Right hindlimb (tissue), 1 donor: ENCODE measurements around the gene KRT79.

Source experiments
- DNase-seq: peaks from one replicate; pipeline ENCODE4 v3.0.0-alpha.2; 2018

The KRT79 gene

GRCh38 chr12:52817699-52818238 is 16.3 kb downstream of the KRT79 start:
- no peak for DNase-seq

- no peak for DNase-seq
Measured at GRCh38 chr12:52817003-52817698, 17.0 kb downstream of the KRT79 start.

DNA sequence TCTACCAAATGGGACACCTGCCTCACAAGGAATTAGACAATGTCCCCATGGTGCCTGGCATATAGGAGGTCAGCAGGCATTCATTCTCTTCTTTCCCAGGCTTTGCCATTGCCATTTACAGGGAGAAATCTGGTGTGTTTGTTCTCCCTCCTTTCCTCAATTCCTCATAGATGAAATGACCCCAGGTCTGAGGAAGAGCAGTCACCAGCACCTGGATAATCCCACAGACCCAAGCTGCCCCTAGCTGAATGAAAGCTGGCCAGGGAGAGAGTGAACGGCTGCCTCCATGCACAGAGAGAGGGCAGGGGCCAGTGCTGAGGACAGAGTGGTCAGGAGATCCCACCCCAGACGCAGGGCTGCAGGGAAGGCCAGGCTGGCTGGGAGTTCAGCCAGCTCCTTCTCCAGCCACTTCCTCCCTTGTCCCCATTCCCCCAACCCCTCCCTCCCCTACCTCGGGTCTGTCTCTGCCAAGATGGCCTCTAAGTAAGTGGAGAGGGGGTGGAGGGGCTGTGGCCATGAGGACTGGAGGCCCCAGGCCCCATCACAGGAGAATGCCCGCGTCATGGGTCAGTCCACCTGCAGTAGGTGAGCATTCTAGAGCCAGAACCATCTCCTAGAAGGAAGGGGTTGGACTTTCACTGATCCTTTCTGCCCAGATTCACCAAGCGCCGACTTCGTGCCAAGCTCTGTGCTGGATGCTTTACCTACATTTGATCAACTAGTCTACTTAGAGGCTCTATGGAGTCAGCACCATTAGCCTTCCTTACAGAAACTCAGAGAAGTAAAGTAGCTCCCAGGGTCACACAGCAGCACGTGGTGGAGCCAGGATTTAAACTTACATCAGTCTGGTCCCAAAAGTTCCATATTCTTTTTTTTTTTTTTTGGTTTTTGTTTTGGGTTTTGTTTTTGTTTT is 18.2 kb downstream of the KRT79 start:
- DNase-seq = no peak

DNA sequence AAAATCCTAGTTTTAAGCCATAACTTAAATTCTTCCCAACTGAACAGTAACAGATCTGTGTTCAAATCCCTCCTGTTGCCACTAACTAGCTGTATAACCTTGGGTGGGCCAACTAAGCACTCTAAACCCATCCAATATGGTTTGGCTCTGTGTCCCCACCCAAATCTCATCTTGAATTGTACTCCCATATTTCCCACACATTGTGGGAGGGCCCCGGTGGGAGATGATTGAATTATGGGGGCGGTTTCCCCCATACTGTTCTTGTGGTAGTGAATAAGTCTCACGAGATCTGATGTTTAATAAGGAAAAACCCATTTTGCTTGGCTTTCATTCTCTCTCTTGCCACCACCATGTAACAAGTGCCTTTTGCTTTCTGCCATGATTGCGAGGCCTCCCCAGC is 18.9 kb downstream of the KRT79 start:
- no peak for DNase-seq

DNA sequence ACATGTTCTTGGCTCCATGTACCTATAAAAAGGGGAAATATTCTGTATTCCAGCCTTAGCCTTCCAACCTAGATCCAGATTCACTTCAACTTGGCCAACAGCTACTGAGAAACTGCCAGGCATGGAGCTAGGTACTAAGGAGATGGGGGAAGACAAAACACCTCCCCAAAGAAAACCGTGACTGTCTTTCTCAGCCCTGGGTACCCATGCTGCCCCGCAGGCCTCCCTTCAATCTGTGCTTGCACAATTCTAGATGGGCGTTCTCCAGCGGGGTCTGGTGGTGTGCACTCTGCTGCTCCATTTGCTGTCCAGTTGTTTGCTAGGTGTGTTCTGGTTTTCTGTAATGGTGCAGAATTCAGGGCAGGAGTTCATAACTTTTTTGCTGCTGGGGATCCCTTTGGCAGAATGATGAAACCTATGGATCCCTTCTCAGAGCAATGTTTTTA is 19.4 kb downstream of the KRT79 start:
- no peak for DNase-seq

DNA sequence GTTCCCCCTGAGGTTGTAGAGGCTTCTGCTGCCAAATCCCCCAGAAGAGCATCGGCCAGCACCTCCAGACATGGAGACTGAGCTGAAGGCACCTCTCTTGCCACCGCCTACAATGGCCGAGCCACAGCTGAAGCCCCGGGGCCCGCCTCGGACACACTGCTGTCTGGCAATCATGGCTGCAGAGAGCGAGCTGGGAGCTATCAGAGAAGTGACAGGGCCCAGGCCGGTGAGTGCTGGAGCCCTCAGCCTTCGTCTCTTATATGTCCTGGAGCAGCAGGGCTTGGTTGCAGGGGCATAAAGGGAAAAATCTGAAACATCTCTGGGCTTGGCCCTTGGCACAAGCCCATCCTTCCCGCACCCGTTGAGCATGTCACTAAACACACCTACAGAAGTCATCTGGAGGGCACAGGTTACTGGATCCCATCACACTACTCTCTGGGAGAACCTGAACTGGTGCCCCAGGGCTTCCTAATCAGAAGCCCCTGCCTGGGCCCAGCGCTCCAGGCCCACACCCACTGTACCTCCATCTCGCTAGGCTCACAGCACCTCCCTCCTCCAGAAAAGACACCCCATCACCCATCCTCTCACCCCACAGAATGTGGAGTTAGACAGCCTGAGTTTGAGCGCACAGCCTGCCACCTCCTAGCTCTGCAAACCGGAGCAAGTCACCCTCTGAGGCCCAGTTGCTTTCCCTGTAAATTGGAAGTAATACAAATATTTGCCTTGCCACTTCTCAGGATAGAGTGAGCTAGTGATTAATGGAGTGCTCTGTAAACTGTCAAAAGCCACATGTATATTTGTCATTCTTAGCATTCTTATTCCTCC is 20.0 kb downstream of the KRT79 start, which contains the start of gene KRT4:
Gene KRT4, minus strand, starts transcription at position 232 of the 825 bp plus-strand sequence. Its CDS starts 58 bp downstream, at position 174.
- DNase-seq = no peak

GRCh38 chr12:52813203-52813819 is 20.8 kb downstream of the KRT79 start:
- no peak for DNase-seq

DNA sequence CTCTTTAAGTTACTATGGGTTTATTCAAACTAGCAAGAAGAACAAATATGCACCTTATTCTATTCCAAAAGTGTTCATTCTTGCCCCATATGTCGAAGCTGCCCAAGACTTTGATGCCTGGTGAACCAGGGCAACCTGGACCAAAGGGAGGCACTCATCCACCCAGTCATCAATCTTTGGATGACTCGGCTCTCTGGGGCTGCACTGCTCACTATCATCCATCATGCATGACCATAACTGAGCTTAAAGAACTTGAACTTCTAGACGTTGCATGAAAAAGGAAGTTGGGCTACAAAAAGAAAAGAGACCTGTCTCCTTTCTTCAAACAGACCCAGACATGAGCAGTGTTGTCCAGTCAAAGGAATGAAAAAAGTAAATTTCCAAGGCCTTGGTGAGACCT is 21.4 kb downstream of the KRT79 start:
- no peak for DNase-seq

GRCh38 chr12:52812073-52812400 is 22.1 kb downstream of the KRT79 start:
- DNase-seq = no peak

GRCh38 chr12:52811191-52812072 is 22.7 kb downstream of the KRT79 start:
- no peak for DNase-seq

- no peak for DNase-seq
Measured at GRCh38 chr12:52810554-52810953, 23.6 kb downstream of the KRT79 start.

- no peak for DNase-seq
Measured at GRCh38 chr12:52809166-52809565, 24.9 kb downstream of the KRT79 start.

DNA sequence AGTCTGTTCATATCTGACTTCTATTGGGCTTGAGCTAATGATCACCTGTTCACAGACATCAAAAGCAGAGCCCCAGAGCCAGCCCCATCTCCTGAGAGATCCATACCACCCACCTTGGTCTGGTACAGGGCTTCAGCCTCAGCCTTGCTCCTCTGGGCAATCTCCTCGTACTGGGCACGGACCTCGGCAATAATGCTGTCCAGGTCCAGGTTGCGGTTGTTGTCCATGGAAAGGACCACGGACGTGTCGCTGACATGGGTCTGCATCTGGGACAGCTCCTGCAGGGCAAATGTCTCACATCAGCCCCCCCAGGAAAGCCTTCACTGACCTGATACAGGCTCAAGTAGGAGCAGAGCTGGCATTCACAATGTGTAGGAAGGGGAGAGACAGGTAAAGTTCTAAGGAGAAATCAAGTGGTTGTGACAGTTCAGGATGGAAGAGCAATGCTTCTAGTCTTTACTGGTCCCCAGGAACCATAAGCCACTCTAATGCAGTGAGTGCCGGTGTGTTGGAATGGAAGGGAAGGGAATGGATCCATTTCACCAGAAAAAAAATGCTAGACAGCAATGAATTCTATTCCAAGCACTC is 25.4 kb downstream of the KRT79 start:
- no peak for DNase-seq

DNA sequence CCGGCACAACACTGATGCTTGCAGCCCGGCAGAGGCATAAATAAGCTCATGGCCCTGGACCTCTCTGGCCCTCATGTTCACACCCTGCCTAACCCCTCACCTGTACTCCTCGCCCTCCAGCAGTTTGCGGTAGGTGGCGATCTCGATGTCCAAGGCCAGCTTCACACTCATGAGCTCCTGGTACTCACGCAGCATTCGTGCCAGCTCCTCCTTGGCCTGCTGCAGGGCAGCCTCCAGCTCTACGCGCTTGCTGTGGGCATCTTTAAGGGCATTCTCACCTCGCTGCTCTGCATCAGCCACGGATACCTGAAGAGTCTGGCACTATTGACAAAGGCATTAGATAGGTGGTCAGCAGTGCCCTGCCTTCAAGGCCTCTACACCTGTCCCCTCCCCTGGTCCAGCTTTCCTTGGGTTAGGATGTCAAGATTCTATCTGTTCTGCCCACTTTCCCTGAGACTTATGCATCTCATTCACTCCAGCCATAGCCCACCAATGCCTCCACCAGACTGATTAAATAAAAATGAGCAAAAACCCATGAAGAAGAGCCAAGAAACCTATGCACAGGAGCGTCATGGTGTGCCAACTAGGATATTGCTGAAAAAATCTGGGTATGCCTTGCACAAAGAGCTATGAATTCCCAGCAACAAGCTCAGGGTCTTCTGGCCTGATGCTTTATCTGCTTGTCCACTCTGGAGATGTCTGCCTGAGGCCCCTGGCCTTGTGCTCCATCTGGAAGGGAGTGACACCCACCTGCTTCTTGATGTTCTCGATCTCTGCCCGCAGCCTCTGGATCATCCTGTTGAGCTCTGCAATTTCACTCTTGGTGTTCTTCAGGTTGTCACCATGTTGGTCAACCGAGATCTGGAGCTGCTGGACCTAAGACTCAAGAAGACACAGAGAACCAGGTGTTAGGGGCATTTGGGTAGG is 26.3 kb downstream of the KRT79 start:
- no peak for DNase-seq

GRCh38 chr12:52806821-52807543 is 27.1 kb downstream of the KRT79 start:
- DNase-seq = no peak

DNA sequence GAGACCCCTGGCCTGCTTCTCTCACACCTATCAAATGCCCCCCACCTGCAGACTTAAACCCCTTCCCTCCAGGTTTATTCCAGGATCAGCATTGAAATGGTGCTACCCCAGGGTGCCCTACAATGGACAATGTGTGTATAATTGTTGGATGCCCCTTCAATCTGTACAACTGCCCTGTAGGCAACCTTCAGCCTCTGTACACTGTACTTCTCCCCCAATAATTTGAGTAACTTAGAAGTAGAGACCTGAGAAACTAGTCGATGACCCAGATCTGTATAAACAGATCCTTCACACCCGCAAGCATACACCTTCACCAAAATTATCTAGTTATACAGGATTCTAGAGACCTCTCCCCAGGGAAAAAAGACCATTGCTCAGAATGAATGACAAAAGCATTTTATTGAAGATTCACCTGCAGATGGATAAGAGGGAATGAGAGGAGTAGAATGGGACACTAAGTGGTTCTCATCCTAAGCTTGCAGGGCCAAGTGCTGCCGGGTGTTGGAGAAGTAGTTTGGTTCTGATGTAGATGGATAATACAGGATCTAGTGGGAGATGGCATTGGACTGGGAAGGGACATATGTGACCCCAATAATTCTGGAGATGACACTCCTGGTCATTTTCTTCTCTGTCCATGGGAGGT is 27.8 kb downstream of the KRT79 start:
- no peak for DNase-seq

DNA sequence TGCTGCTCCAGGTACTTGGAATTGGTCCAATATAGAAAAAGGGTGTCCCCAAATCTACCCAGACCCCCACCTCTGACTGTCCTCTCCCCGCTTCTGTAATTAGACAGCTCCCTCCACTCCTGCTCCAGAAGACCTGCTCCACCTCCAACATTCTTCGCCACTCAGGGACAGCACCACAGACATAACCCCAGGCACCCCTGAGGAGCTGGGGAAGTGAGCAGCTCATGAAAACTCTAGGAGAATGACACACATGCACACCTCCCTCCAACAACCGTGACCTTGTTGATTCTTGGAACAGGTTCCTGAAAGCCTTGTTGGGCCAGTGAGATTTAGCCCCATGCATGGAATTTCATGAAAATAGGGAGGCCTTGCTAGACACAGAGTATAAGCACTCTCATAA is 28.4 kb downstream of the KRT79 start:
- no peak for DNase-seq

DNA sequence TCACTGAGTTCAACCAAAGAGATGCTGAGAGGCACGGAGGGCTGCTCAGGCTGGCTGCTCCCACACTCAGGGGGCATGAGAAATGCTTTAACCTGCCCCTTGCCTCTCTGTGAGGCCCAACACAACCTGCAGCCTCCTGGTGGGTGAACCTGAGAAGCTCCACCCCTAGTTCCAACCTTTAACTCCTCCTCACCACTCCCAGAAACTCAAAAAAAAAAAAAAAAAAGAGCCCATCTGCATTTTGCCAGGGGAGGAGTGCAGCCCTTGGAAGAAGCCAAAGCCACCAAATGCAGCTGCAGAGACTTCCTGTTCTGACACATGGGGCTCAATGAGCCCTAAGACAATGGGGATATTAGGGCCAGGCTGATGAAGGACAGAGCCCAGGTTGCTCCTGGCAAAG is 29.1 kb downstream of the KRT79 start:
- no peak for DNase-seq

DNA sequence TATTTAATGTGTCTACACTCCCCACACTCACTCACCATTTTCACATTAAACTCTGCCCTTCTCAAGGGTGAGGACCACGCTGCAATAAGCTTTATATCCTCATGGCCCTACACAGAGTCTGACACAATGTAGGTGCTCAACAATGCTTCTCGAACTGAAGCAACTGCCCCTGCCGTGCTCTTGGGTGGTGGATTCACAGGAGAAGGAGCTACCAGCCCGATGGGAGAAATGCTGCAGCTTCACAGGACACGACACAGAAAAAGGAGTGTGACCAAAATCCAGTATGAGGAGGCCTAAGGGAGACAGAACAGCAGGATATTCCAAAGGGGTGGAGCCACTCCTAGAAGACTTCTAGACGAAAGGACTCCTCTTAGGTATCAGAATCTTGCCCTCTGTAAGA is 31.7 kb downstream of the KRT79 start:
- no peak for DNase-seq
